Measurements from ENCODE around the gene SGCD. TPM values are rescaled to one million over a fixed set of nuclear protein-coding genes. Genes with fewer than 3 reads are reported as not detected.

The SGCD gene
- total RNA-seq, 2 experiments from 2014 or later = not detected

DNA sequence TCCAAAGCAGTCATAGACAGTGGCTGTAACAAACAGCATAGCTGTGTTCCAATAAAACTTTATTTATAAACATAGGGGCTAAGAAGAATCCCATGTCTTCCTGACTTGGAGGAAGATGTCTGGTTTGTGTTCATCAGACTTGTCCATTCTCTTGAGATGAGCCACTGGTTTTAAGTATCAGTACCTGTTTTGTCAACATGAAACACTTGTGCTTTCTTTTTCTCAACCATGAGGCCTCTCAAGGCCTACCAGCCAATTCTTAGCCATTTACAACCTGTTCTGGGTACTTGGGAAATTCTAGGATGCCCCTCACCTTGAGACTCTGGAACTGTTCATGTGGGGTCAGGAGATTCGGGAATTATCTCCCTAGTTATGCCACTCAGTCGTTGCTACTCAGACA, 368.8 kb downstream of the SGCD start:
- POLR2A ChIA-PET = no interaction called here
- no peaks in the 10 kb centered on the region for H3K36me3 ChIP-seq (ENCODE audit: insufficient read depth, low read length)
- H3K4me3 Mint-ChIP-seq = no peak overlapping the region
- H3K4me1 Mint-ChIP-seq (ENCODE audit: low read depth) = no peaks in the 10 kb centered on the region
- TF ChIP-seq, protein P1, sequence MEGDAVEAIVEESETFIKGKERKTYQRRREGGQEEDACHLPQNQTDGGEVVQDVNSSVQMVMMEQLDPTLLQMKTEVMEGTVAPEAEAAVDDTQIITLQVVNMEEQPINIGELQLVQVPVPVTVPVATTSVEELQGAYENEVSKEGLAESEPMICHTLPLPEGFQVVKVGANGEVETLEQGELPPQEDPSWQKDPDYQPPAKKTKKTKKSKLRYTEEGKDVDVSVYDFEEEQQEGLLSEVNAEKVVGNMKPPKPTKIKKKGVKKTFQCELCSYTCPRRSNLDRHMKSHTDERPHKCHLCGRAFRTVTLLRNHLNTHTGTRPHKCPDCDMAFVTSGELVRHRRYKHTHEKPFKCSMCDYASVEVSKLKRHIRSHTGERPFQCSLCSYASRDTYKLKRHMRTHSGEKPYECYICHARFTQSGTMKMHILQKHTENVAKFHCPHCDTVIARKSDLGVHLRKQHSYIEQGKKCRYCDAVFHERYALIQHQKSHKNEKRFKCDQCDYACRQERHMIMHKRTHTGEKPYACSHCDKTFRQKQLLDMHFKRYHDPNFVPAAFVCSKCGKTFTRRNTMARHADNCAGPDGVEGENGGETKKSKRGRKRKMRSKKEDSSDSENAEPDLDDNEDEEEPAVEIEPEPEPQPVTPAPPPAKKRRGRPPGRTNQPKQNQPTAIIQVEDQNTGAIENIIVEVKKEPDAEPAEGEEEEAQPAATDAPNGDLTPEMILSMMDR (IDR thresholded peaks at IDR 0.05) = no peak
- ATAC-seq (ENCODE audit: poor library complexity) = no peak
- H3K9me3 ChIP-seq (ENCODE audit: control insufficient read depth in 1 of 2, insufficient read depth in 1 of 2, low read length in 2 of 2) = no peaks in the 10 kb centered on the region
- intact Hi-C loops (cut with DNase I, micrococcal nuclease) = no loop called here
- peaks cover 20% of the 10 kb centered on the region for H3K27me3 Mint-ChIP-seq
- H3K4me1 ChIP-seq (ENCODE audit: insufficient read depth, low read length) = no peaks in the 10 kb centered on the region
- H3K36me3 Mint-ChIP-seq (ENCODE audit: low read depth) = no peaks in the 10 kb centered on the region
- CTCF ChIA-PET = no interaction called here
- no peak overlapping the region for H3K27ac Mint-ChIP-seq
- no peaks in the 10 kb centered on the region for H3K9me3 Mint-ChIP-seq
- H3K4me3 ChIP-seq (ENCODE audit: low read length) = no peak overlapping the region
- H3K27me3 ChIP-seq (ENCODE audit: control insufficient read depth in 1 of 2, insufficient read depth in 2 of 2, low read length in 2 of 2) = no peaks in the 10 kb centered on the region
- no peak for DNase-seq
- H3K27ac ChIP-seq (ENCODE audit: low read depth in 1 of 2, low read length in 2 of 2) = no peak overlapping the region

DNA sequence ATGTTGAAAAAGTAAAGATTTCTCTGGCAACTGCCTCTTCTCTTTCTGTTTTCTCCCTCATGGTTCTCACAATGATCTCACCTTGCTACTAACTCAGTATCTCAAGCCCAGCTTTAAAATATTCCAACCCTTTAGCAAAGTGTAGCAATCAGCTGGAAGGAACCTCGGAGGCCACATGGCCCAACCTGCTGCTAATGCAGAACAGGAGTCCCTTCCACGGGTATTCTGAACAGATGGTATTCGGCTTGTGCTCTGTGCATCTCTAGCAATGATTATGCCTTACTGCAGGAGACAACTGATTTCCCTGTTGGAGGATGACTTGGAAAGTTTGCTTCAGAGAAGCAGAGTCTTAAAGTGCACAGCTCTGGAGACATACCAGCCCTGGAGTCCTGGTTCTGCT, 371.4 kb downstream of the SGCD start:
- no peak overlapping the region for H3K27ac ChIP-seq (ENCODE audit: low read depth in 1 of 2, low read length in 2 of 2)
- Mint-ChIP-seq H3K4me1 (ENCODE audit: low read depth) (no peaks in the 10 kb centered on the region), H3K36me3 (ENCODE audit: low read depth) (no peaks in the 10 kb centered on the region), H3K9me3 (no peaks in the 10 kb centered on the region), H3K4me3 (no peak overlapping the region), H3K27me3 (peaks cover 15% of the 10 kb centered on the region), H3K27ac (no peak overlapping the region)
- TF ChIP-seq, protein P1 (IDR thresholded peaks at IDR 0.05) = no peak
- H3K4me1 ChIP-seq (ENCODE audit: insufficient read depth, low read length) = no peaks in the 10 kb centered on the region
- H3K9me3 ChIP-seq (ENCODE audit: control insufficient read depth in 1 of 2, insufficient read depth in 1 of 2, low read length in 2 of 2) = no peaks in the 10 kb centered on the region
- ChIA-PET POLR2A (no interaction called here), CTCF (no interaction called here)
- intact Hi-C loops (cut with DNase I, micrococcal nuclease) = no loop called here
- DNase-seq (no peak), ATAC-seq (ENCODE audit: poor library complexity) (no peak)
- no peaks in the 10 kb centered on the region for H3K27me3 ChIP-seq (ENCODE audit: control insufficient read depth in 1 of 2, insufficient read depth in 2 of 2, low read length in 2 of 2)
- H3K4me3 ChIP-seq (ENCODE audit: low read length) = no peak overlapping the region
- H3K36me3 ChIP-seq (ENCODE audit: insufficient read depth, low read length) = no peaks in the 10 kb centered on the region

- Mint-ChIP-seq H3K4me1 (ENCODE audit: low read depth) (no peaks in the 10 kb centered on the region), H3K4me3 (no peak overlapping the region), H3K9me3 (no peaks in the 10 kb centered on the region), H3K27me3 (peaks cover 12% of the 10 kb centered on the region), H3K27ac (no peak overlapping the region), H3K36me3 (ENCODE audit: low read depth) (no peaks in the 10 kb centered on the region)
- no peak for ATAC-seq (ENCODE audit: poor library complexity)
- Histone ChIP-seq H3K4me3 (ENCODE audit: low read length) (no peak overlapping the region), H3K36me3 (ENCODE audit: insufficient read depth, low read length) (no peaks in the 10 kb centered on the region), H3K27me3 (ENCODE audit: control insufficient read depth in 1 of 2, insufficient read depth in 2 of 2, low read length in 2 of 2) (no peaks in the 10 kb centered on the region), H3K27ac (ENCODE audit: low read depth in 1 of 2, low read length in 2 of 2) (no peak overlapping the region), H3K4me1 (ENCODE audit: insufficient read depth, low read length) (no peaks in the 10 kb centered on the region), H3K9me3 (ENCODE audit: control insufficient read depth in 1 of 2, insufficient read depth in 1 of 2, low read length in 2 of 2) (no peaks in the 10 kb centered on the region)
- DNase-seq = no peak
- ChIA-PET POLR2A (no interaction called here), CTCF (no interaction called here)
- TF ChIP-seq, protein P1 (IDR thresholded peaks at IDR 0.05) = no peak
- intact Hi-C loops (cut with DNase I, micrococcal nuclease) = no loop called here
These were observed 372.2 kb downstream of the SGCD start for GRCh38 chr5:156699147-156699546.

Measured in CD4-positive, alpha-beta T cell (primary cell).